SK-N-MC (cell line): ENCODE data around the gene DLGAP3.

ENCODE experiments used
- EZH2 ChIP-seq: fragments of 200-600 bp; sonication (generic); IDR thresholded peaks from one replicate; pipeline ENCODE4 v1.6.1; 2017; ENCODE audit warnings: antibody characterized with exemption
- POLR2AphosphoS5 ChIP-seq: IDR thresholded peaks from 2 replicates; pipeline ENCODE4 v1.6.1; 2012; ENCODE audit warnings: mild to moderate bottlenecking, low read depth, low read length, borderline replicate concordance

DNA sequence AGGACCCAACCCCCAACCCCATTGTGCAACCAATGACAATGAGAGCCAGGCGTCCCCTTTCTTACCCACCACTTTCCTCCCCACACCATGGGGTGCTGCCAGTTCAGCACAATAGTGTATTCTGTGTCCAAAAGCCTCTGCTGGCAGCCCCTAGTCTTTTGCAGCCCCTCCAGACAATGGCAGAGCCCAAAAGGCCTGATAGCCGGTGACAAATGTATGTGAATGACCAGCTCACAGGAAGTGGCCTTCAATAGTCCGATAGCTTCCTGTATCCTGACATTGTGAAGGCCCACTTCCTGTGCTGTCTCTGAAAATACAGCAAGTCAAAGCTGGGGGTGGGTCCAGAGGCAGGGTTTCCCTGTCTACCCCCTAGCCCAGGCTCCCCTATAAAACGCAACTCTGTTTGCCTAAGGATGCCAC lies 86.5 kb downstream of the DLGAP3 start:
- TF ChIP-seq POLR2AphosphoS5 (no peak), EZH2 (no peak)
